GM19351 (cell line): Measurements from ENCODE around the gene RILPL2.
"Not testable (repeated sequence)": the region's sequence is repeated elsewhere in the genome, so short reads cannot be mapped to it uniquely, and the experiment has no call there.

ENCODE experiments used
- ATAC-seq: cut with Tn5 transposase; IDR thresholded peaks from one replicate; pipeline ENCODE4 v1.9.1; 2021; ENCODE audit warnings: mild to moderate bottlenecking, moderate library complexity; ENCODE audit not compliant: unreplicated experiment

Gene RILPL2

GRCh38 chr12:123450636-123451035 is 14.2 kb upstream of the RILPL2 start:
- ATAC-seq, result no peak

- no peak for ATAC-seq
Measured at GRCh38 chr12:123449856-123450255, 13.4 kb upstream of the RILPL2 start.

- no peak for ATAC-seq
Measured at GRCh38 chr12:123449249-123449733, 12.8 kb upstream of the RILPL2 start.

- no peak for ATAC-seq
Measured at GRCh38 chr12:123446333-123446713, 9.8 kb upstream of the RILPL2 start.

- no peak for ATAC-seq
Measured at GRCh38 chr12:123445388-123446332, 9.2 kb upstream of the RILPL2 start.

GRCh38 chr12:123444092-123445026 is 7.9 kb upstream of the RILPL2 start:
- no peak for ATAC-seq

- no peak for ATAC-seq
Measured at GRCh38 chr12:123442774-123443173, 6.3 kb upstream of the RILPL2 start.

- ATAC-seq, result peak; percentile 56
Measured at GRCh38 chr12:123441523-123442164, 5.2 kb upstream of the RILPL2 start.

- ATAC-seq, result no peak
Measured at GRCh38 chr12:123435636-123436016, 858 bp downstream of the RILPL2 start.

- ATAC-seq, result no peak
Measured at GRCh38 chr12:123433615-123434014, 2.9 kb downstream of the RILPL2 start.

GRCh38 chr12:123431951-123432817 is 4.3 kb downstream of the RILPL2 start:
- ATAC-seq, result not testable (repeated sequence)

GRCh38 chr12:123429101-123429500 is 7.4 kb downstream of the RILPL2 start:
- not testable (repeated sequence) for ATAC-seq

GRCh38 chr12:123428591-123428990 is 7.9 kb downstream of the RILPL2 start:
- no peak for ATAC-seq

- ATAC-seq, result peak; percentile 87
Measured at GRCh38 chr12:123427036-123427769, 9.3 kb downstream of the RILPL2 start.

GRCh38 chr12:123421314-123421713 is 15.2 kb downstream of the RILPL2 start:
- ATAC-seq, result no peak

- ATAC-seq, result no peak
Measured at GRCh38 chr12:123410041-123410412, 26.5 kb downstream of the RILPL2 start.

GRCh38 chr12:123409284-123410040 is 27.0 kb downstream of the RILPL2 start:
- not testable (repeated sequence) for ATAC-seq

GRCh38 chr12:123408619-123409018 is 27.9 kb downstream of the RILPL2 start:
- ATAC-seq, result not testable (repeated sequence)

- ATAC-seq, result not testable (repeated sequence)
Measured at GRCh38 chr12:123407934-123408333, 28.6 kb downstream of the RILPL2 start.
